Measurements from ENCODE around the gene HEATR3.
"Not testable (repeated sequence)": the region's sequence is repeated elsewhere in the genome, so short reads cannot be mapped to it uniquely, and the experiment has no call there.

The HEATR3 gene

GRCh38 chr16:50096791-50097190, 31.0 kb downstream of the HEATR3 start:
- in situ Hi-C loops (cut with MboI; ENCODE audit: low sequenced_read_pairs) = no loop called here
- peaks cover 27% of the 10 kb centered on the region for H3K36me3 ChIP-seq (replicated peaks)

GRCh38 chr16:50099957-50100648, 34.3 kb downstream of the HEATR3 start:
- DNase-seq (ENCODE audit: low spot score in 2 of 2) = no peak
- in situ Hi-C loops (cut with MboI; ENCODE audit: low sequenced_read_pairs) = no loop called here
- peaks cover 45% of the 10 kb centered on the region for H3K36me3 ChIP-seq (replicated peaks)
- no peaks in the 10 kb centered on the region for H3K4me1 ChIP-seq
- no peaks in the 10 kb centered on the region for H3K27me3 ChIP-seq (ENCODE audit: low read depth)
- H3K4me3 ChIP-seq = no peak overlapping the region
- H3K9me3 ChIP-seq = no peaks in the 10 kb centered on the region

More at GRCh38 chr16:50096791-50097190, 31.0 kb downstream of the HEATR3 start:
- DNase-seq (ENCODE audit: low spot score in 2 of 2) = no peak
- Histone ChIP-seq H3K4me1 (no peaks in the 10 kb centered on the region; the same call in 1 of the 2 replicates), H3K4me3 (no peak overlapping the region), H3K9me3 (no peaks in the 10 kb centered on the region), H3K27me3 (ENCODE audit: low read depth) (no peaks in the 10 kb centered on the region)

- no peak for DNase-seq (ENCODE audit: low spot score in 2 of 2)
- peaks cover 46% of the 10 kb centered on the region for H3K36me3 ChIP-seq (replicated peaks)
- in situ Hi-C loops (cut with MboI; ENCODE audit: low sequenced_read_pairs) = no loop called here
Measured at GRCh38 chr16:50102051-50102746, 36.4 kb downstream of the HEATR3 start.

GRCh38 chr16:50103764-50104163, 38.0 kb downstream of the HEATR3 start:
- no peaks in the 10 kb centered on the region for H3K27me3 ChIP-seq (ENCODE audit: low read depth)
- no peaks in the 10 kb centered on the region for H3K4me1 ChIP-seq
- H3K4me3 ChIP-seq = no peak overlapping the region
- H3K36me3 ChIP-seq (replicated peaks) = peaks cover 46% of the 10 kb centered on the region
- DNase-seq (ENCODE audit: low spot score in 2 of 2) = no peak
- in situ Hi-C loops (cut with MboI; ENCODE audit: low sequenced_read_pairs) = no loop called here
- no peaks in the 10 kb centered on the region for H3K9me3 ChIP-seq

More at GRCh38 chr16:50102051-50102746, 36.4 kb downstream of the HEATR3 start:
- no peaks in the 10 kb centered on the region for H3K9me3 ChIP-seq
- no peaks in the 10 kb centered on the region for H3K4me1 ChIP-seq
- H3K27me3 ChIP-seq (ENCODE audit: low read depth) = no peaks in the 10 kb centered on the region
- no peak overlapping the region for H3K4me3 ChIP-seq

GRCh38 chr16:50114357-50115129, 48.8 kb downstream of the HEATR3 start:
- in situ Hi-C loops (cut with MboI; ENCODE audit: low sequenced_read_pairs) = no loop called here
- Histone ChIP-seq H3K4me3 (no peak overlapping the region), H3K36me3 (replicated peaks) (no peaks in the 10 kb centered on the region), H3K27me3 (ENCODE audit: low read depth) (no peaks in the 10 kb centered on the region), H3K9me3 (no peaks in the 10 kb centered on the region), H3K4me1 (no peaks in the 10 kb centered on the region)
- peak in 1 of 2 experiments; percentile 13 for DNase-seq (ENCODE audit: low spot score in 2 of 2)

- no peaks in the 10 kb centered on the region for H3K36me3 ChIP-seq (replicated peaks)
- no peak overlapping the region for H3K4me3 ChIP-seq
- in situ Hi-C loops (cut with MboI; ENCODE audit: low sequenced_read_pairs) = no loop called here
- H3K27me3 ChIP-seq (ENCODE audit: low read depth) = no peaks in the 10 kb centered on the region
- DNase-seq (ENCODE audit: low spot score in 2 of 2) = no peak
- no peaks in the 10 kb centered on the region for H3K9me3 ChIP-seq
- H3K4me1 ChIP-seq = peaks cover 15% of the 10 kb centered on the region
Measured at GRCh38 chr16:50120711-50121110, 54.9 kb downstream of the HEATR3 start.

- Histone ChIP-seq H3K27me3 (ENCODE audit: low read depth) (no peaks in the 10 kb centered on the region), H3K4me3 (no peak overlapping the region)
- in situ Hi-C loops (cut with MboI; ENCODE audit: low sequenced_read_pairs) = no loop called here
Measured at GRCh38 chr16:50121278-50121677, 55.5 kb downstream of the HEATR3 start.

GRCh38 chr16:50121721-50122445, 56.1 kb downstream of the HEATR3 start:
- DNase-seq (ENCODE audit: low spot score in 2 of 2) = peak; percentile 81 to 83
- Histone ChIP-seq H3K4me1 (peaks cover 15% of the 10 kb centered on the region), H3K36me3 (replicated peaks) (no peaks in the 10 kb centered on the region), H3K27me3 (ENCODE audit: low read depth) (no peaks in the 10 kb centered on the region), H3K9me3 (no peaks in the 10 kb centered on the region), H3K4me3 (no peak overlapping the region)
- in situ Hi-C loops (cut with MboI; ENCODE audit: low sequenced_read_pairs) = no loop called here

More at GRCh38 chr16:50121278-50121677, 55.5 kb downstream of the HEATR3 start:
- Histone ChIP-seq H3K36me3 (replicated peaks) (no peaks in the 10 kb centered on the region), H3K4me1 (peaks cover 15% of the 10 kb centered on the region), H3K9me3 (no peaks in the 10 kb centered on the region)
- DNase-seq (ENCODE audit: low spot score in 2 of 2) = no peak

GRCh38 chr16:50123417-50123816, 57.6 kb downstream of the HEATR3 start:
- no peak for DNase-seq (ENCODE audit: low spot score in 2 of 2)
- Histone ChIP-seq H3K9me3 (no peaks in the 10 kb centered on the region), H3K4me1 (peaks cover 15% of the 10 kb centered on the region), H3K36me3 (replicated peaks) (no peaks in the 10 kb centered on the region), H3K4me3 (no peak overlapping the region), H3K27me3 (ENCODE audit: low read depth) (no peaks in the 10 kb centered on the region)
- in situ Hi-C loops (cut with MboI; ENCODE audit: low sequenced_read_pairs) = no loop called here

- Histone ChIP-seq H3K36me3 (replicated peaks) (no peaks in the 10 kb centered on the region), H3K27me3 (ENCODE audit: low read depth) (no peaks in the 10 kb centered on the region), H3K4me3 (no peak overlapping the region), H3K4me1 (peaks cover 15% of the 10 kb centered on the region), H3K9me3 (no peaks in the 10 kb centered on the region)
- DNase-seq (ENCODE audit: low spot score in 2 of 2) = no peak
- in situ Hi-C loops (cut with MboI; ENCODE audit: low sequenced_read_pairs) = no loop called here
Measured at GRCh38 chr16:50124769-50125168, 59.0 kb downstream of the HEATR3 start.

GRCh38 chr16:50126183-50126582, 60.4 kb downstream of the HEATR3 start:
- in situ Hi-C loops (cut with MboI; ENCODE audit: low sequenced_read_pairs) = no loop called here
- Histone ChIP-seq H3K36me3 (replicated peaks) (no peaks in the 10 kb centered on the region), H3K27me3 (ENCODE audit: low read depth) (no peaks in the 10 kb centered on the region), H3K4me3 (no peak overlapping the region), H3K9me3 (no peaks in the 10 kb centered on the region), H3K4me1 (peaks cover 11% of the 10 kb centered on the region)
- no peak for DNase-seq (ENCODE audit: low spot score in 2 of 2)

- H3K27me3 ChIP-seq (ENCODE audit: low read depth); H3K36me3 ChIP-seq (replicated peaks); DNase-seq (ENCODE audit: low spot score in 2 of 2); H3K4me3 ChIP-seq; H3K9me3 ChIP-seq; in situ Hi-C loops (cut with MboI; ENCODE audit: low sequenced_read_pairs); H3K4me1 ChIP-seq: not testable (repeated sequence)
Measured at GRCh38 chr16:50132571-50132970, 66.8 kb downstream of the HEATR3 start.

- no peak overlapping the region for H3K4me3 ChIP-seq
- in situ Hi-C loops (cut with MboI; ENCODE audit: low sequenced_read_pairs) = no loop called here
- no peaks in the 10 kb centered on the region for H3K27me3 ChIP-seq (ENCODE audit: low read depth)
- no peaks in the 10 kb centered on the region for H3K9me3 ChIP-seq
- DNase-seq (ENCODE audit: low spot score in 2 of 2) = no peak
- H3K4me1 ChIP-seq = no peaks in the 10 kb centered on the region
- H3K36me3 ChIP-seq (replicated peaks) = no peaks in the 10 kb centered on the region
Measured at GRCh38 chr16:50133214-50133613, 67.4 kb downstream of the HEATR3 start.

Data from HAP-1 (cell line).